Karpas-422 (cell line): ENCODE measurements around the gene WASHC2A. TPM values are rescaled to one million over a fixed set of nuclear protein-coding genes. Genes with fewer than 3 reads are reported as not detected.
"Not testable (repeated sequence)": the region's sequence is repeated elsewhere in the genome, so short reads cannot be mapped to it uniquely, and the experiment has no call there.

Experiments
- DNase-seq: peaks from one replicate; pipeline ENCODE4 v3.0.0-alpha.2; 2015
- H2AFZ ChIP-seq: fragments of 200-600 bp; sonication (generic); 2 replicates; pipeline ENCODE4 v1.6.1; 2014; ENCODE audit warnings: antibody characterized with exemption, low read length, mixed read lengths
- H3K27ac ChIP-seq: fragments of 200-600 bp; sonication (generic); 2 replicates; pipeline ENCODE4 v1.5.1; 2014; ENCODE audit warnings: mild to moderate bottlenecking, low read length, moderate library complexity
- H3K27me3 ChIP-seq: fragments of 200-600 bp; sonication (generic); 2 replicates; pipeline ENCODE4 v1.6.1; 2014; ENCODE audit warnings: low read length, mixed read lengths
- H3K36me3 ChIP-seq: fragments of 200-600 bp; sonication (generic); 2 replicates; pipeline ENCODE4 v1.6.1; 2014; ENCODE audit warnings: low read length, mixed read lengths; ENCODE audit not compliant: insufficient read depth
- H3K4me1 ChIP-seq: fragments of 200-600 bp; sonication (generic); 2 replicates; pipeline ENCODE4 v1.6.1; 2014; ENCODE audit warnings: mild to moderate bottlenecking, low read length, mixed read lengths
- H3K4me2 ChIP-seq: fragments of 200-600 bp; sonication (generic); 2 replicates; pipeline ENCODE4 v1.6.1; 2014; ENCODE audit warnings: low read length, low read depth, mild to moderate bottlenecking; ENCODE audit not compliant: poor library complexity, severe bottlenecking
- H3K4me3 ChIP-seq: fragments of 200-600 bp; sonication (generic); 2 replicates; pipeline ENCODE4 v1.5.1; 2014; ENCODE audit warnings: mild to moderate bottlenecking, antibody characterized with exemption, low read length, mixed read lengths
- H3K79me2 ChIP-seq: fragments of 200-600 bp; sonication (generic); 2 replicates; pipeline ENCODE4 v1.6.1; 2014; ENCODE audit warnings: mild to moderate bottlenecking, low read length, mixed read lengths
- H3K9ac ChIP-seq: fragments of 200-600 bp; sonication (generic); 2 replicates; pipeline ENCODE4 v1.6.0; 2014; ENCODE audit warnings: low read length
- H3K9me2 ChIP-seq: fragments of 200-600 bp; sonication (generic), shearing (Covaris generic); replicated peaks from 2 replicates; pipeline ENCODE4 v1.6.0; 2014; ENCODE audit warnings: mild to moderate bottlenecking, low read length, moderate library complexity; ENCODE audit not compliant: insufficient read depth
- H3K9me3 ChIP-seq: fragments of 300-700, 200-600 bp; sonication (generic); 2 replicates; pipeline ENCODE4 v1.6.1; 2014; ENCODE audit warnings: low read length, mixed read lengths
- H4K20me1 ChIP-seq: fragments of 200-600 bp; sonication (generic); 2 replicates; pipeline ENCODE4 v1.6.1; 2014; ENCODE audit warnings: mild to moderate bottlenecking, antibody characterized with exemption, low read length, low read depth; ENCODE audit not compliant: insufficient read depth
- total RNA-seq: library from RNA; depleted of rRNA; stranded (reverse); fragments of >200 nt; shearing (Covaris generic); gene quantifications from 2 replicates; pipeline ENCODE4 v1.2.3, GENCODE V29; 2014; ENCODE audit warnings: low replicate concordance

WASHC2A gene
- total RNA-seq, 1 experiment from 2014 or later, result 24.8 TPM

- Histone ChIP-seq H3K9me3 (no peaks in the 10 kb centered on the region), H3K27me3 (no peaks in the 10 kb centered on the region)
These were observed 85.1 kb downstream of the WASHC2A start for GRCh38 chr10:50152792-50153272.

GRCh38 chr10:50157868-50158267, 90.1 kb downstream of the WASHC2A start:
- not testable (repeated sequence) for H3K27ac ChIP-seq, H2AFZ ChIP-seq, DNase-seq, H3K4me2 ChIP-seq, H3K36me3 ChIP-seq, H3K27me3 ChIP-seq, H3K9me2 ChIP-seq, H3K79me2 ChIP-seq, H3K9ac ChIP-seq, H4K20me1 ChIP-seq, H3K9me3 ChIP-seq, H3K4me3 ChIP-seq, H3K4me1 ChIP-seq

More at GRCh38 chr10:50152792-50153272, 85.1 kb downstream of the WASHC2A start:
- H3K4me3 ChIP-seq, result no peak overlapping the region
- DNase-seq, result no peak
- no peaks in the 10 kb centered on the region for H3K4me1 ChIP-seq
- H4K20me1 ChIP-seq, result no peaks in the 10 kb centered on the region
- H2AFZ ChIP-seq, result no peak overlapping the region
- no peak overlapping the region for H3K9ac ChIP-seq
- H3K27ac ChIP-seq, result no peak overlapping the region
- no peak overlapping the region for H3K4me2 ChIP-seq
- H3K9me2 ChIP-seq, result no peaks in the 10 kb centered on the region
- no peaks in the 10 kb centered on the region for H3K36me3 ChIP-seq
- no peaks in the 10 kb centered on the region for H3K79me2 ChIP-seq

DNA sequence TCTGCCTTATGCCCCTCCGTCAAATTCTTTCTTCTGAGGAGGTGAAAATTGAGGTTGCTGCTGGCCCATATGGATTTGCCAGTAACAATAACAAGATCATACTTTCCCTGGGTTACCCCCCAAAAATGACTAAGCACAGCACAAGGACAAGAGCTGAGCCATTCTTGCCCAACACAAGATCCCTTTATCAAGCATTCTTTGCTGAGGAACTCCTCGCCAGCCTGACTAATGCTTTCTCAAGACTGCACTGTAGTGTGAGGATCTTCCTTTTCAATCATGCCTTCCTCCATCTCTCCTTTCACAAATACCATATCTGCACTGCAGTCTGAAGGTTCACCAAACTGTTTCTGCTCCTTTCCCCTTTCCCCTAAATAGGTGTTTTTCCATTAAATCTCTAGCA, 92.1 kb downstream of the WASHC2A start:
- DNase-seq, H3K79me2 ChIP-seq, H3K36me3 ChIP-seq, H3K4me2 ChIP-seq, H3K4me3 ChIP-seq, H3K9me3 ChIP-seq, H3K4me1 ChIP-seq, H2AFZ ChIP-seq, H3K27me3 ChIP-seq, H3K27ac ChIP-seq, H3K9ac ChIP-seq, H4K20me1 ChIP-seq, H3K9me2 ChIP-seq: not testable (repeated sequence)

GRCh38 chr10:50165038-50165437, 97.3 kb downstream of the WASHC2A start:
- not testable (repeated sequence) for H3K36me3 ChIP-seq, H3K27me3 ChIP-seq, H3K79me2 ChIP-seq, H4K20me1 ChIP-seq, H3K4me1 ChIP-seq, H3K27ac ChIP-seq, DNase-seq, H3K9me2 ChIP-seq, H3K9me3 ChIP-seq, H2AFZ ChIP-seq, H3K4me2 ChIP-seq, H3K4me3 ChIP-seq, H3K9ac ChIP-seq

DNA sequence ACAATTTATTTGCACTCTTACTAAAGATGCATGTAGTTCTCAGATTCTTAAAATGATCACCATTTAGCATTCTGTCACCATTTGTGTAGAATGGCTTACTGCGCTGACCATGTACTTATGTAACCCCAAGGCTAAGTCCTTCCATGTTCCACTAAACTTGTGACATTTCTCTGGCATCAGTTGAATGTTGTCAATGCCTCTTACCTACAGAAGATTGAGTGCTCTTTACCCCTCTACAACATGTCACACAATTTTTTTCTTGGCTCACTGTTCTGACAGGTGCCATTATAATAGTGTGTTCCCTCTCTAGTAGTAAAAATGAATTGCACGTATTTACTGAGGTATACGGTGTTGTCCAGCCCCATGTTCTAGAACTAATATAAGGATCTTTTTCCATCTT, 100.1 kb downstream of the WASHC2A start:
- H3K9me3 ChIP-seq, H3K79me2 ChIP-seq, H4K20me1 ChIP-seq, H2AFZ ChIP-seq, H3K4me1 ChIP-seq, H3K36me3 ChIP-seq, H3K4me2 ChIP-seq, DNase-seq, H3K9ac ChIP-seq, H3K4me3 ChIP-seq, H3K27me3 ChIP-seq, H3K27ac ChIP-seq, H3K9me2 ChIP-seq: not testable (repeated sequence)

GRCh38 chr10:50169506-50169905, 101.8 kb downstream of the WASHC2A start:
- H3K4me1 ChIP-seq, H3K4me2 ChIP-seq, H2AFZ ChIP-seq, H3K9me3 ChIP-seq, H3K27me3 ChIP-seq, H3K36me3 ChIP-seq, H3K79me2 ChIP-seq, H3K4me3 ChIP-seq, DNase-seq, H3K9me2 ChIP-seq, H3K27ac ChIP-seq, H3K9ac ChIP-seq, H4K20me1 ChIP-seq: not testable (repeated sequence)

GRCh38 chr10:50174788-50175525, 107.2 kb downstream of the WASHC2A start:
- H3K9ac ChIP-seq, DNase-seq, H3K4me3 ChIP-seq: not testable (repeated sequence)

More at GRCh38 chr10:50174788-50175525, 107.2 kb downstream of the WASHC2A start:
- H3K36me3 ChIP-seq, H3K9me2 ChIP-seq, H3K79me2 ChIP-seq, H3K4me2 ChIP-seq, H3K27me3 ChIP-seq, H3K9me3 ChIP-seq, H2AFZ ChIP-seq, H3K27ac ChIP-seq, H4K20me1 ChIP-seq, H3K4me1 ChIP-seq: not testable (repeated sequence)
